GM18867 (cell line): ENCODE measurements around the gene PPP2R3A.
"Not testable (repeated sequence)": the region's sequence is repeated elsewhere in the genome, so short reads cannot be mapped to it uniquely, and the experiment has no call there.

ENCODE experiments used
- ATAC-seq: cut with Tn5 transposase; IDR thresholded peaks from one replicate; pipeline ENCODE4 v1.9.1; 2021; ENCODE audit warnings: mild to moderate bottlenecking, moderate library complexity; ENCODE audit not compliant: unreplicated experiment

PPP2R3A gene

GRCh38 chr3:136083641-136084382 lies 118.3 kb downstream of the PPP2R3A start:
- ATAC-seq, result not testable (repeated sequence)

- ATAC-seq, result not testable (repeated sequence)
These were observed 119.5 kb downstream of the PPP2R3A start for GRCh38 chr3:136085067-136085466.

GRCh38 chr3:136093771-136094170 lies 128.2 kb downstream of the PPP2R3A start:
- no peak for ATAC-seq

GRCh38 chr3:136105044-136105443 lies 139.5 kb downstream of the PPP2R3A start:
- no peak for ATAC-seq

GRCh38 chr3:136106101-136106500 lies 140.6 kb downstream of the PPP2R3A start:
- no peak for ATAC-seq

- peak; percentile 95 for ATAC-seq
These were observed 144.0 kb downstream of the PPP2R3A start for GRCh38 chr3:136109499-136109898.

GRCh38 chr3:136110481-136110880 lies 145.0 kb downstream of the PPP2R3A start:
- no peak for ATAC-seq

- no peak for ATAC-seq
These were observed 148.9 kb downstream of the PPP2R3A start for GRCh38 chr3:136114421-136114820.

GRCh38 chr3:136119332-136119731 lies 153.8 kb downstream of the PPP2R3A start:
- ATAC-seq, result not testable (repeated sequence)

- not testable (repeated sequence) for ATAC-seq
These were observed 154.3 kb downstream of the PPP2R3A start for GRCh38 chr3:136119783-136120182.

- ATAC-seq, result peak; percentile 81
These were observed 155.1 kb downstream of the PPP2R3A start for GRCh38 chr3:136120373-136121348.

- ATAC-seq, result no peak
These were observed 156.5 kb downstream of the PPP2R3A start for GRCh38 chr3:136122006-136122405.

- ATAC-seq, result not testable (repeated sequence)
These were observed 166.1 kb downstream of the PPP2R3A start for GRCh38 chr3:136131647-136132046.

- ATAC-seq, result no peak
These were observed 168.6 kb downstream of the PPP2R3A start for GRCh38 chr3:136134091-136134490.

- ATAC-seq, result peak; percentile 45
These were observed 169.7 kb downstream of the PPP2R3A start for GRCh38 chr3:136135039-136135802.

GRCh38 chr3:136136454-136136853 lies 170.9 kb downstream of the PPP2R3A start:
- no peak for ATAC-seq

- ATAC-seq, result no peak
These were observed 175.8 kb downstream of the PPP2R3A start for GRCh38 chr3:136141291-136141785.

- no peak for ATAC-seq
These were observed 176.4 kb downstream of the PPP2R3A start for GRCh38 chr3:136141891-136142290.

GRCh38 chr3:136142592-136142991 lies 177.1 kb downstream of the PPP2R3A start:
- ATAC-seq, result no peak

- not testable (repeated sequence) for ATAC-seq
These were observed 178.9 kb downstream of the PPP2R3A start for GRCh38 chr3:136144397-136144796.
